NCI-H82 treated with DMSO at 0.1 percent for 48 hours (cell line): ENCODE measurements around the gene OR4E1.
"Not testable (repeated sequence)": the region's sequence is repeated elsewhere in the genome, so short reads cannot be mapped to it uniquely, and the experiment has no call there.

Experiments used
- DNase-seq: peaks from one replicate; lab custom pipeline; 2025; ENCODE audit not compliant: unreplicated experiment; lab: John Stamatoyannopoulos, UW

The OR4E1 gene

GRCh38 chr14:21654215-21654614 lies 19.4 kb downstream of the OR4E1 start:
- no peak for DNase-seq

DNA sequence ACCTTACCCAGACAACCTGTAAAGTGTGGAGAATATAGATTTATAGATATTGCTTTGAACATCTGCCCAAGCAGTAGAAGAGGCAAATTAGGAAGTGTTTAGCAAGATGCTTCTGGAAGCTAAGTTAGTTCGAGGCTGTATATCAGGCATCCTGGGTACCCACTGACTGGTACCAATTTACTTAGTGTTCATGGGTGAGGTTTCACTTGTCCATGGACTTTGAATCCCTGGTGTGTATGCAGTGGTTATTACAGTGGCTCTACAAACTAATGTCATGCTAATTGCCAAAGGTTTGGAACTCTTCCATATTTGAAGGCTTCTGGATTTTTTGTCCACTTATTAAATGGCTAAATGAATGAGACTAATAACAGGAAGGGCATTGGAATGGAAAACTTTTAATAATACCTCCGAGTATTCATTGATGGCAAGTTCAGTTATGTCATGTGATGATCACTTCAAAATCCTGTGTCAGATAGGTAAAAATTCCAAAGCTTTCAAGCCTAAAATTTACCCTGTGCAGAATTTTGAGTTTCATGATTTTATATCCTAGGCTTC lies 20.2 kb downstream of the OR4E1 start, which contains the start of gene OR4E2:
TSS of gene OR4E2 (plus strand) at position 505 of the 555 bp plus-strand sequence. CDS start 11,248 bp downstream, outside the sequence.
- no peak for DNase-seq

- DNase-seq = no peak
Observed at GRCh38 chr14:21652209-21652808, 21.3 kb downstream of the OR4E1 start.

DNA sequence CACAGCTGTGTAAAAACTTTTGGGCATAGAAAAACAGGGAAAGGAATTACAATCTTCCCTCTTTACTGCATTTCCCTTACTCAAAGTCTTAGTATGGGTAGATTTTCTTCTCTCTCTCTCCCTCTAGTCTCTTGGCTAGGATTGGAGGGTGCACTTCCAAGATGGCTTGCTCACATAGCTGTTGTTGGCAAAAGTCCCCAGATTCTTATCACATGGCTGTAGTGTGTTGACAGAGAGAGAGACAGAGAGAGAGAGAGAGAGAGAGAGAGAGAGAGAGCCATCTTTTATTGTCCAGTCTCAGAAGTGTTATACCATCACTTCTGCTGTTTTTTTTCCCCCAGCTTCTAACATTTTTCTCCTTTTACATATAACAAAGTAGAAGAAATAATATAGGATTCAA lies 26.2 kb downstream of the OR4E1 start:
- DNase-seq = no peak

DNA sequence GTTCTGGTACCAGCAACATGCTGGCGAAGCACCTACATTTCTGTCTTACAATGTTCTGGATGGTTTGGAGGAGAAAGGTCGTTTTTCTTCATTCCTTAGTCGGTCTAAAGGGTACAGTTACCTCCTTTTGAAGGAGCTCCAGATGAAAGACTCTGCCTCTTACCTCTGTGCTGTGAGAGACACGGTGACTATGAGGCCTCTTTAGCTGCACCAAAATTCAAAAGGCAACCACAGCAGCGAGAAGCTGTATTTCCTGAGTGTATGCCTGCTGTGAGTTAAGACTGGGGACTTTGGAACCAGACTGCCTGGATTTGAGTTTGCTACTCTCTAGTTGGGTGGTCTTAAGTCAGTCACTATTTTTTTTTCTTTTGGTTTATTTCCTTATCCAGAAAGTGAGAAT lies 30.2 kb downstream of the OR4E1 start:
- no peak for DNase-seq

DNA sequence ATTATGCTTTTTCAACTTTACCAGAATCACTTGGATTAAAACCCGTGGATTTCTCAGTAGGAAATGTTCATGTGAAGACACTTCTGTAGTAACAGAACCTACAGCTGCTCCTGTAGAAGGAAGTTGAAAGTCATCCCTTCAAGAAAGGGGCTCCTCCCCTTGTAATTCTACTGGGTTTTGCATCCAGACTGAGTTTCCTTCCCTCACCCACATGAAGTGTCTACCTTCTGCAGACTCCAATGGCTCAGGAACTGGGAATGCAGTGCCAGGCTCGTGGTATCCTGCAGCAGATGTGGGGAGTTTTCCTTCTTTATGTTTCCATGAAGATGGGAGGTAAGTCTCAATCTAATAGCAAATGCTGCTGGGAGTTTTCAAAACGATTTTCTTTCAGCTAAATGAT lies 30.9 kb downstream of the OR4E1 start:
- no peak for DNase-seq

DNA sequence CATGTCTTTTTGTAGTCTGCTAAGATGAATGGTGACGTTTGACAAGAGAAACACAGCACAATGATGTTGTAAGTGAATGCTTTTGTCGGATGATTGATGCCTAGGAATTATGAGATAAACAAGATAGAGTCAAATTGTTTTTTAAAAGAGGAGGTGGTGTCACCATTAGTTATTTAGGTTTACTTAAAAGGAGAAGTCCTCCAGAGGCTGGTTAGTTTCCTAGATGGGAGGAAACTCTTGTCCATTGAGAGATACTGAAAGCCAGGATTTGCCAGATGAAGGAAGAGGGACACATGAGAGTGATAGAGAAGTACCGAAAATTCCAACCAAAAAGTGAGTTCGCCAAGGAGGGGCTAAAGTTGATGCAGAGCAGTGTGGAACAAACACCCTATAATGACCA lies 38.8 kb downstream of the OR4E1 start, which contains the start of gene OR10G2:
TSS of gene OR10G2 (minus strand) at position 101 of the 400 bp plus-strand sequence. CDS start at position 3, 98 bp downstream.
- no peak for DNase-seq

DNA sequence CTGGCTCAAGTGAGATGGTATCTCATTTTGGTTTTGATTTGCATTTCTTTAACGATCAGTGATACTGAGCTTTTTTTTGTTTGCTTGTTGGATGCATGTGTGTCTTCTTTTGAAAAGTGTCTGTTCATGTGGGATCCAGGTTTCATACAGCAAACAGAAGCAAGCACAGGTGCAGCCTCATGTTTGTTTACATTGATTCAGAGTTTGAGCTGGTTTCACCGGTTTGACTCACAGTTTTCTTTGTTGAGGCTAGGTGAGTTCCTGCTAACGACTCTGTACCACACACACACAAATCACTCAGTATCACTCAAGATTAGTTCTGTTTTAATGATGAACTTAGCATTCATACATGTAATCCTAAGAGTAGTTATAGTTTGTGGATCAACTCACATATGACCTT lies 42.5 kb downstream of the OR4E1 start:
- no peak for DNase-seq

GRCh38 chr14:21630503-21630902 lies 43.1 kb downstream of the OR4E1 start:
- not testable (repeated sequence) for DNase-seq

GRCh38 chr14:21626491-21627230 lies 47.0 kb downstream of the OR4E1 start:
- DNase-seq = no peak
